GM21360 (cell line): ENCODE results near the gene RBM14.
A peak's percentile ranks its signal among the peaks of the same experiment; 100 is the strongest.
"Not testable (repeated sequence)": the region's sequence is repeated elsewhere in the genome, so short reads cannot be mapped to it uniquely, and the experiment has no call there.

Source experiments
- ATAC-seq: cut with Tn5 transposase; IDR thresholded peaks from one replicate; pipeline ENCODE4 v1.9.1; 2021; ENCODE audit warnings: mild to moderate bottlenecking, moderate library complexity; ENCODE audit not compliant: unreplicated experiment

Gene RBM14

GRCh38 chr11:66616379-66617154 is at the start of gene RBM14:
Gene RBM14 (plus strand): TSS chr11:66616630. CDS start chr11:66616721, 91 bp downstream.
- ATAC-seq, result peak; percentile 82

- no peak for ATAC-seq
Observed at GRCh38 chr11:66567787-66568123, 48.7 kb upstream of the RBM14 start.

- ATAC-seq, result no peak
Observed at GRCh38 chr11:66568124-66568916, 48.1 kb upstream of the RBM14 start, which contains the start of gene CTSF. Gene CTSF (minus strand): TSS chr11:66568606. CDS start chr11:66568486, 120 bp downstream.

GRCh38 chr11:66569076-66569475 is 47.4 kb upstream of the RBM14 start:
- ATAC-seq, result no peak

GRCh38 chr11:66570079-66570849 is 46.2 kb upstream of the RBM14 start:
- ATAC-seq, result no peak

GRCh38 chr11:66570850-66571180 is 45.6 kb upstream of the RBM14 start:
- no peak for ATAC-seq

GRCh38 chr11:66579017-66579606 is 37.3 kb upstream of the RBM14 start:
- ATAC-seq, result no peak

- ATAC-seq, result no peak
Observed at GRCh38 chr11:66580803-66581202, 35.6 kb upstream of the RBM14 start.

- ATAC-seq, result no peak
Observed at GRCh38 chr11:66581261-66581660, 35.2 kb upstream of the RBM14 start.

GRCh38 chr11:66582565-66583147 is 33.8 kb upstream of the RBM14 start:
- not testable (repeated sequence) for ATAC-seq

- not testable (repeated sequence) for ATAC-seq
Observed at GRCh38 chr11:66585447-66585846, 31.0 kb upstream of the RBM14 start.

- no peak for ATAC-seq
Observed at GRCh38 chr11:66586136-66586535, 30.3 kb upstream of the RBM14 start.

- ATAC-seq, result not testable (repeated sequence)
Observed at GRCh38 chr11:66589315-66589714, 27.1 kb upstream of the RBM14 start.

GRCh38 chr11:66589996-66590675 is 26.3 kb upstream of the RBM14 start:
- no peak for ATAC-seq

- ATAC-seq, result no peak
Observed at GRCh38 chr11:66591175-66591574, 25.3 kb upstream of the RBM14 start.

GRCh38 chr11:66592457-66593302 is 23.8 kb upstream of the RBM14 start, which contains the start of the genes CCDC87 and CCS:
Gene CCDC87 (minus strand): TSS chr11:66593063. CDS start chr11:66593015, 48 bp downstream.
Gene CCS (plus strand): TSS chr11:66593185. CDS start chr11:66593262, 77 bp downstream.
- peak; percentile 86 for ATAC-seq

GRCh38 chr11:66593303-66593635 is 23.2 kb upstream of the RBM14 start:
- peak; percentile 11 for ATAC-seq

- no peak for ATAC-seq
Observed at GRCh38 chr11:66593650-66594049, 22.8 kb upstream of the RBM14 start.

- ATAC-seq, result no peak
Observed at GRCh38 chr11:66595245-66595904, 21.1 kb upstream of the RBM14 start.
